WTC11 (cell line): ENCODE results near the gene STARD13. TPM values are rescaled to one million over a fixed set of nuclear protein-coding genes. Genes with fewer than 3 reads are reported as not detected.

ENCODE experiments used
- ATAC-seq: fragments of 200-7000 bp; cut with Tn5 transposase; 2 replicates; pipeline ENCODE4 v1.10.0; 2021; ENCODE audit warnings: mild to moderate bottlenecking, moderate library complexity
- CTCF ChIA-PET: fragments of 300-600 bp; sonication (Branson Sonifier 250); formaldehyde crosslinking; loops from one replicate; lab custom pipeline; 2021; ENCODE audit warnings: antibody characterized with exemption; lab: Charles Lee
- POLR2A ChIA-PET: fragments of 350-600 bp; sonication (Branson Sonifier 250); formaldehyde crosslinking; loops from one replicate; lab custom pipeline; 2021; ENCODE audit warnings: antibody characterized with exemption; lab: Charles Lee
- DNase-seq: peaks from one replicate; pipeline ENCODE4 v3.0.0; 2021; ENCODE audit warnings: low spot score
- H3K27ac Mint-ChIP-seq: 2 replicates; pipeline ENCODE4 v1.8.0; 2021; ENCODE audit warnings: mixed read lengths
- H3K27me3 Mint-ChIP-seq: 2 replicates; pipeline ENCODE4 v1.8.0; 2021; ENCODE audit warnings: low read depth, mild to moderate bottlenecking, moderate library complexity, mixed read lengths
- H3K36me3 Mint-ChIP-seq: 2 replicates; pipeline ENCODE4 v1.8.0; 2021; ENCODE audit warnings: mixed read lengths
- H3K4me1 Mint-ChIP-seq: 2 replicates; pipeline ENCODE4 v1.8.0; 2022; ENCODE audit warnings: mixed read lengths
- H3K4me3 Mint-ChIP-seq: 2 replicates; pipeline ENCODE4 v1.8.0; 2021; ENCODE audit warnings: mild to moderate bottlenecking, moderate library complexity, mixed read lengths
- H3K9me3 Mint-ChIP-seq: 2 replicates; pipeline ENCODE4 v1.8.0; 2021; ENCODE audit warnings: mixed read lengths
- ESRRA ChIP-seq: sonication (generic); formaldehyde crosslinking; IDR thresholded peaks from 2 replicates; pipeline ENCODE4 v1.8.1; 2022; ENCODE audit warnings: mild to moderate bottlenecking, missing genetic modification reagents, borderline replicate concordance
- ETV6 ChIP-seq: sonication (generic); formaldehyde crosslinking; IDR thresholded peaks from 2 replicates; pipeline ENCODE4 v1.8.1; 2022; ENCODE audit warnings: mild to moderate bottlenecking, missing genetic modification reagents
- FOXP1 ChIP-seq: sonication (generic); formaldehyde crosslinking; IDR thresholded peaks from 2 replicates; pipeline ENCODE4 v1.8.0; 2022; ENCODE audit warnings: missing genetic modification reagents, mild to moderate bottlenecking, moderate library complexity, borderline replicate concordance
- GRHL2 ChIP-seq: fragments of 250-450 bp; sonication (Bioruptor Pico); IDR thresholded peaks from 2 replicates; pipeline ENCODE4 v1.8.0; 2022; ENCODE audit warnings: mild to moderate bottlenecking, moderate library complexity; ENCODE audit not compliant: insufficient replicate concordance, severe bottlenecking
- GTF2I ChIP-seq: fragments of 250-450 bp; sonication (Bioruptor Pico); conservative IDR thresholded peaks from 2 replicates; pipeline ENCODE4 v1.4.0; 2021; ENCODE audit warnings: mild to moderate bottlenecking
- IRF2 ChIP-seq: sonication (generic); formaldehyde crosslinking; IDR thresholded peaks from 2 replicates; pipeline ENCODE4 v1.8.0; 2022; ENCODE audit warnings: low read depth, missing genetic modification reagents, borderline replicate concordance
- KAT7 ChIP-seq: sonication (generic); formaldehyde crosslinking; IDR thresholded peaks from 2 replicates; pipeline ENCODE4 v1.8.1; 2023; ENCODE audit warnings: missing genetic modification reagents, mild to moderate bottlenecking, borderline replicate concordance
- NR2C2 ChIP-seq: sonication (generic); formaldehyde crosslinking; IDR thresholded peaks from 2 replicates; pipeline ENCODE4 v1.8.0; 2022; ENCODE audit warnings: mild to moderate bottlenecking, missing genetic modification reagents
- NR3C1 ChIP-seq: sonication (generic); formaldehyde crosslinking; conservative IDR thresholded peaks from 2 replicates; pipeline ENCODE4 v1.8.1; 2023; ENCODE audit warnings: low read depth, mild to moderate bottlenecking, missing genetic modification reagents
- RELA ChIP-seq: sonication (generic); formaldehyde crosslinking; IDR thresholded peaks from 2 replicates; pipeline ENCODE4 v1.8.1; 2022; ENCODE audit warnings: missing genetic modification reagents, mild to moderate bottlenecking, borderline replicate concordance
- SMAD4 ChIP-seq: sonication (generic); formaldehyde crosslinking; IDR thresholded peaks from 2 replicates; pipeline ENCODE4 v1.8.0; 2022; ENCODE audit warnings: mild to moderate bottlenecking, missing genetic modification reagents
- SP1 ChIP-seq: sonication (generic); formaldehyde crosslinking; conservative IDR thresholded peaks from 2 replicates; pipeline ENCODE4 v1.8.1; 2022; ENCODE audit warnings: missing genetic modification reagents
- ZNF219 ChIP-seq: sonication (generic); formaldehyde crosslinking; IDR thresholded peaks from 2 replicates; pipeline ENCODE4 v1.8.0; 2023; ENCODE audit warnings: missing genetic modification reagents, mild to moderate bottlenecking, borderline replicate concordance
- ZNF396 ChIP-seq: fragments of 250-450 bp; sonication (Bioruptor Pico); IDR thresholded peaks from 2 replicates; pipeline ENCODE4 v1.8.0; 2021; ENCODE audit warnings: mild to moderate bottlenecking, moderate library complexity, borderline replicate concordance
- ZNF423 ChIP-seq: fragments of 250-450 bp; sonication (Bioruptor Pico); IDR thresholded peaks from 2 replicates; pipeline ENCODE4 v2.1.2; 2022; ENCODE audit warnings: mild to moderate bottlenecking, moderate library complexity
- ZNF512 ChIP-seq: sonication (generic); formaldehyde crosslinking; IDR thresholded peaks from 2 replicates; pipeline ENCODE4 v1.8.1; 2022; ENCODE audit warnings: missing genetic modification reagents, borderline replicate concordance
- ZSCAN18 ChIP-seq: fragments of 250-450 bp; sonication (Bioruptor Pico); IDR thresholded peaks from 2 replicates; pipeline ENCODE4 v2.1.2; 2022; ENCODE audit warnings: mild to moderate bottlenecking, moderate library complexity
- total RNA-seq: library from RNA; stranded (reverse); gene quantifications from 3 replicates; pipeline ENCODE4 v1.2.3, GENCODE V29; 2021
- TF ChIP-seq, protein P1 (sequence below): sonication (generic); formaldehyde crosslinking; IDR thresholded peaks from 2 replicates; pipeline ENCODE4 v1.8.1; 2023; ENCODE audit warnings: mild to moderate bottlenecking, missing genetic modification reagents
- TF ChIP-seq, protein P2 (sequence below): fragments of 250-450 bp; sonication (Bioruptor Pico); IDR thresholded peaks from 2 replicates; pipeline ENCODE4 v1.9.0; 2021; ENCODE audit warnings: mild to moderate bottlenecking, borderline replicate concordance

Gene STARD13
- total RNA-seq, 1 experiment from 2014 or later: 4.4 TPM

- ATAC-seq (no peak), DNase-seq (no peak)
- Mint-ChIP-seq H3K27ac (no peak overlapping the region), H3K9me3 (no peaks in the 10 kb centered on the region), H3K4me3 (no peak overlapping the region), H3K27me3 (no peaks in the 10 kb centered on the region), H3K36me3 (no peaks in the 10 kb centered on the region), H3K4me1 (peaks cover 11% of the 10 kb centered on the region)
- POLR2A ChIA-PET: no interaction called here
- TF ChIP-seq, protein P1, sequence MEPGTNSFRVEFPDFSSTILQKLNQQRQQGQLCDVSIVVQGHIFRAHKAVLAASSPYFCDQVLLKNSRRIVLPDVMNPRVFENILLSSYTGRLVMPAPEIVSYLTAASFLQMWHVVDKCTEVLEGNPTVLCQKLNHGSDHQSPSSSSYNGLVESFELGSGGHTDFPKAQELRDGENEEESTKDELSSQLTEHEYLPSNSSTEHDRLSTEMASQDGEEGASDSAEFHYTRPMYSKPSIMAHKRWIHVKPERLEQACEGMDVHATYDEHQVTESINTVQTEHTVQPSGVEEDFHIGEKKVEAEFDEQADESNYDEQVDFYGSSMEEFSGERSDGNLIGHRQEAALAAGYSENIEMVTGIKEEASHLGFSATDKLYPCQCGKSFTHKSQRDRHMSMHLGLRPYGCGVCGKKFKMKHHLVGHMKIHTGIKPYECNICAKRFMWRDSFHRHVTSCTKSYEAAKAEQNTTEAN (CRISPR knock-in tag): no peak
- TF ChIP-seq RELA (CRISPR knock-in tag) (no peak), ZNF512 (CRISPR knock-in tag) (no peak), SMAD4 (CRISPR knock-in tag) (no peak), KAT7 (no peak), SP1 (CRISPR knock-in tag) (no peak), NR3C1 (no peak), GTF2I (CRISPR knock-in tag) (no peak), FOXP1 (CRISPR knock-in tag) (no peak), GRHL2 (CRISPR knock-in tag) (no peak), ZNF396 (CRISPR knock-in tag) (no peak), ETV6 (no peak), NR2C2 (CRISPR knock-in tag) (no peak), ZSCAN18 (CRISPR knock-in tag) (no peak), ZNF423 (no peak), IRF2 (CRISPR knock-in tag) (no peak), ZNF219 (CRISPR knock-in tag) (no peak), ESRRA (CRISPR knock-in tag) (no peak)
- TF ChIP-seq, protein P2, sequence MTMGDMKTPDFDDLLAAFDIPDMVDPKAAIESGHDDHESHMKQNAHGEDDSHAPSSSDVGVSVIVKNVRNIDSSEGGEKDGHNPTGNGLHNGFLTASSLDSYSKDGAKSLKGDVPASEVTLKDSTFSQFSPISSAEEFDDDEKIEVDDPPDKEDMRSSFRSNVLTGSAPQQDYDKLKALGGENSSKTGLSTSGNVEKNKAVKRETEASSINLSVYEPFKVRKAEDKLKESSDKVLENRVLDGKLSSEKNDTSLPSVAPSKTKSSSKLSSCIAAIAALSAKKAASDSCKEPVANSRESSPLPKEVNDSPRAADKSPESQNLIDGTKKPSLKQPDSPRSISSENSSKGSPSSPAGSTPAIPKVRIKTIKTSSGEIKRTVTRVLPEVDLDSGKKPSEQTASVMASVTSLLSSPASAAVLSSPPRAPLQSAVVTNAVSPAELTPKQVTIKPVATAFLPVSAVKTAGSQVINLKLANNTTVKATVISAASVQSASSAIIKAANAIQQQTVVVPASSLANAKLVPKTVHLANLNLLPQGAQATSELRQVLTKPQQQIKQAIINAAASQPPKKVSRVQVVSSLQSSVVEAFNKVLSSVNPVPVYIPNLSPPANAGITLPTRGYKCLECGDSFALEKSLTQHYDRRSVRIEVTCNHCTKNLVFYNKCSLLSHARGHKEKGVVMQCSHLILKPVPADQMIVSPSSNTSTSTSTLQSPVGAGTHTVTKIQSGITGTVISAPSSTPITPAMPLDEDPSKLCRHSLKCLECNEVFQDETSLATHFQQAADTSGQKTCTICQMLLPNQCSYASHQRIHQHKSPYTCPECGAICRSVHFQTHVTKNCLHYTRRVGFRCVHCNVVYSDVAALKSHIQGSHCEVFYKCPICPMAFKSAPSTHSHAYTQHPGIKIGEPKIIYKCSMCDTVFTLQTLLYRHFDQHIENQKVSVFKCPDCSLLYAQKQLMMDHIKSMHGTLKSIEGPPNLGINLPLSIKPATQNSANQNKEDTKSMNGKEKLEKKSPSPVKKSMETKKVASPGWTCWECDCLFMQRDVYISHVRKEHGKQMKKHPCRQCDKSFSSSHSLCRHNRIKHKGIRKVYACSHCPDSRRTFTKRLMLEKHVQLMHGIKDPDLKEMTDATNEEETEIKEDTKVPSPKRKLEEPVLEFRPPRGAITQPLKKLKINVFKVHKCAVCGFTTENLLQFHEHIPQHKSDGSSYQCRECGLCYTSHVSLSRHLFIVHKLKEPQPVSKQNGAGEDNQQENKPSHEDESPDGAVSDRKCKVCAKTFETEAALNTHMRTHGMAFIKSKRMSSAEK (CRISPR knock-in tag): no peak
- CTCF ChIA-PET: interaction anchor here (1.4 kb wide), 1 partner anchor 28 kb away, joined by 3 read pairs; no protein-coding TSS in a partner anchor
These were observed 4.9 kb upstream of the STARD13 start for GRCh38 chr13:33290421-33290965.
